ENCODE results near the gene NXPH1.

NXPH1 gene

DNA sequence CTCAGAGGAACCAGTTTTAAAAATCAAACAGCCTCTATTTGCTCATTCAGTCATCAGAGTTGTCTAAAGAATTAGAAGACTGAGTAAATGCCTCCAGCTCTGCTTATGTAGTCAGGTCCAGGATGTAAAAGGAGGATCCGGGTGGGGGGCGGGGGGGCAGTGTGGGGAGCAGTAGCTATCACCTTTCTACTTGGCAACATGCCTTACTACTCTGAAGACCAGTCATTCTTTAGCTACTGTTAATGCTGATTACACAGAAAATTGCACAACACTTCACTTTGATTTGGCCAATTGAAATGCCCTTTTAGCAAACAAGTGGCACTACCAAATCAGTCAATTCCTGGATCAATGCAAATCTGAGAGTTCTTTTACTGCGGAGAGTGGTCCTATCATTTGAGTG, 164.2 kb downstream of the NXPH1 start:
- no peak overlapping the region for H3K4me3 ChIP-seq (ENCODE audit: low read depth, low read length)
- no peaks in the 10 kb centered on the region for H3K9me3 ChIP-seq (ENCODE audit: control insufficient read depth, insufficient read depth, low read length)
- H3K27ac ChIP-seq (ENCODE audit: low read depth, low read length) = no peak overlapping the region
- no peaks in the 10 kb centered on the region for H3K27me3 ChIP-seq (ENCODE audit: control insufficient read depth, insufficient read depth, low read length)
- H3K36me3 ChIP-seq (ENCODE audit: control insufficient read depth, insufficient read depth, low read length) = no peaks in the 10 kb centered on the region
- peaks cover 23% of the 10 kb centered on the region for H3K4me1 ChIP-seq (ENCODE audit: control insufficient read depth, insufficient read depth, low read length)
- no peak overlapping the region for H3K9ac ChIP-seq (ENCODE audit: low read depth, low read length)

DNA sequence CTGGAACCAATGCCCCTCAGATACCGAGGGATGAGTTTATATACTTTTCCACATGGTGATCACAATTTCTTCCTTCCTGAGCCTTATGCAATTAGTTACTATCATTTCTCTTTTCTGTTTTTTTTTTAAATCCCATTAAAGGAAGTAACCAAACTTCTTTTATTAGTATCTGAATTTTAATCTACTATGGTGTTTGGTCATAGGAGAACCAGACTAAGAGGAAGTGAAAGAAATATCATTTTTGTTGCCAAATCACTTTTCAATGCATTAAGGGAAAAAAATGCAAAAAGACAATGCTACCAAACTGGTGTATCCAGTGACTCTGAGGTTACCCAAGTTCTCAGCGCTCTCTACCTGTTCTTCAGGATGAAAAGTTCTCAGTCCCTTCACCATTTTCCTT, 167.7 kb downstream of the NXPH1 start:
- Histone ChIP-seq H3K27ac (ENCODE audit: low read depth, low read length) (no peak overlapping the region), H3K9me3 (ENCODE audit: control insufficient read depth, insufficient read depth, low read length) (no peaks in the 10 kb centered on the region), H3K4me3 (ENCODE audit: low read depth, low read length) (no peak overlapping the region)

DNA sequence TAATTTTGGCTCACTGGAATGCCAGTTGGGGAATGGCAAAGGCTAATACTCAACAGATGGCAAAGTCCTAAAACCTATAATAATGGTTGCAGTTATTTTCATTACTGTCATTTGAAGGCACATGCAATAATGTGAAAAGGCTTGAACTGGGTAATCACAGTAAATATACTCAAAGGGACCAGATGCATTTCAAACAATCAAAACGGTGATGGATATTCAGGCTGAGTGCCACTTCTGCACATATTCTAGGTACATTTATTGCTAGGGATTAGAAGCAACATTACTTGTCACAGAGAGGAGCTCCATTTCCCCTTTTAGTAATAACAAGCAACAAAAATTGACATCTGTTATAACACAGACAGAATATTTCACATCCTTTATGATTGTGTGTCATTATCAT, 171.8 kb downstream of the NXPH1 start:
- H3K9ac ChIP-seq (ENCODE audit: low read depth, low read length) = no peak overlapping the region
- peaks cover 5% of the 10 kb centered on the region; the same call in 1 of the 2 replicates for H3K4me1 ChIP-seq (ENCODE audit: control insufficient read depth, insufficient read depth, low read length)
- H3K27ac ChIP-seq (ENCODE audit: low read depth, low read length) = no peak overlapping the region
- no peaks in the 10 kb centered on the region for H3K27me3 ChIP-seq (ENCODE audit: control insufficient read depth, insufficient read depth, low read length)
- no peaks in the 10 kb centered on the region for H3K36me3 ChIP-seq (ENCODE audit: control insufficient read depth, insufficient read depth, low read length)
- no peaks in the 10 kb centered on the region for H3K9me3 ChIP-seq (ENCODE audit: control insufficient read depth, insufficient read depth, low read length)
- H3K4me3 ChIP-seq (ENCODE audit: low read depth, low read length) = no peak overlapping the region

More for the DNA sequence above, 167.7 kb downstream of the NXPH1 start:
- Histone ChIP-seq H3K9ac (ENCODE audit: low read depth, low read length) (no peak overlapping the region), H3K36me3 (ENCODE audit: control insufficient read depth, insufficient read depth, low read length) (no peaks in the 10 kb centered on the region), H3K27me3 (ENCODE audit: control insufficient read depth, insufficient read depth, low read length) (no peaks in the 10 kb centered on the region), H3K4me1 (ENCODE audit: control insufficient read depth, insufficient read depth, low read length) (peaks cover 2% of the 10 kb centered on the region; the same call in 1 of the 2 replicates)

DNA sequence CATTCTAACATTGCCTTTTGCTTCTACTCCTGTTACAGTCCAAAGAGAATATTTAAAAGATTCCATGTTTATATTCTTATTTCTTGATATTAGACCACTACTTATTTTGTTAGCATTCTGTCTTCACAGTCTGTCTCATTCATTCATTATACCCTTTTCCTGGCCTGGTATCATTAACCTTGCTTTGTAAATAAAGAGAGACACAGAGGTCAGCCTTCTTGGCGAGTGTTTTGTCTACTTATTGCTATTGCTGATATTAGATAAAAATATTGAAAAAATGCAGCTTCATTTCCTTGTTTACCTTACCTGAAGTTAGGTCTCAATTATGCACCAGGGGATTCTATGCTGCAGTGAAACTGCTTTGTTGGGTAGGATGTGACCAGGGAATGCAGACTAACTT, 179.2 kb downstream of the NXPH1 start:
- Histone ChIP-seq H3K4me1 (ENCODE audit: control insufficient read depth, insufficient read depth, low read length) (peaks cover 29% of the 10 kb centered on the region), H3K9me3 (ENCODE audit: control insufficient read depth, insufficient read depth, low read length) (no peaks in the 10 kb centered on the region), H3K27me3 (ENCODE audit: control insufficient read depth, insufficient read depth, low read length) (no peaks in the 10 kb centered on the region)

DNA sequence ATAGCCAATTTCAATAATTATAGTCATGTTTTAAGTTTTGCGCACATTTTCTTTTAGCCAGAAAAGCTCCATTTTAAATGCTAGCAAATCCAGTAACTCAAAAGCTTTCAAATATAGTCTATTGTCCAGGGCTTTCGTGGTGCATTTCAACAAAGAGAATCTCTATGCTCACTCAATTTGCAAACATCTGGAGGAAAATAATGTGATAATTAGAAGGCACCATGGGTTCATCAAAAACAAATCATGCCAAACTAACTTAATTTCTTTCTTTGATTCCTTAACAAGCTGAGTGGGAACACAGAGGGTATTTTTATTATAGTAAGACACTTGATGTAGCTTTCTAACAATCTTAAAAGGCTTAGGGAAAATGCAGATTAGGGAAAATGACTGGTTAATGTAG, 179.8 kb downstream of the NXPH1 start:
- peaks cover 33% of the 10 kb centered on the region for H3K4me1 ChIP-seq (ENCODE audit: control insufficient read depth, insufficient read depth, low read length)
- H3K27ac ChIP-seq (ENCODE audit: low read depth, low read length) = no peak overlapping the region
- no peaks in the 10 kb centered on the region for H3K36me3 ChIP-seq (ENCODE audit: control insufficient read depth, insufficient read depth, low read length)
- H3K9ac ChIP-seq (ENCODE audit: low read depth, low read length) = no peak overlapping the region
- no peaks in the 10 kb centered on the region for H3K9me3 ChIP-seq (ENCODE audit: control insufficient read depth, insufficient read depth, low read length)
- no peaks in the 10 kb centered on the region for H3K27me3 ChIP-seq (ENCODE audit: control insufficient read depth, insufficient read depth, low read length)
- no peak overlapping the region for H3K4me3 ChIP-seq (ENCODE audit: low read depth, low read length)

More for the DNA sequence above, 179.2 kb downstream of the NXPH1 start:
- H3K9ac ChIP-seq (ENCODE audit: low read depth, low read length) = no peak overlapping the region
- no peaks in the 10 kb centered on the region for H3K36me3 ChIP-seq (ENCODE audit: control insufficient read depth, insufficient read depth, low read length)
- H3K27ac ChIP-seq (ENCODE audit: low read depth, low read length) = no peak overlapping the region
- H3K4me3 ChIP-seq (ENCODE audit: low read depth, low read length) = no peak overlapping the region

DNA sequence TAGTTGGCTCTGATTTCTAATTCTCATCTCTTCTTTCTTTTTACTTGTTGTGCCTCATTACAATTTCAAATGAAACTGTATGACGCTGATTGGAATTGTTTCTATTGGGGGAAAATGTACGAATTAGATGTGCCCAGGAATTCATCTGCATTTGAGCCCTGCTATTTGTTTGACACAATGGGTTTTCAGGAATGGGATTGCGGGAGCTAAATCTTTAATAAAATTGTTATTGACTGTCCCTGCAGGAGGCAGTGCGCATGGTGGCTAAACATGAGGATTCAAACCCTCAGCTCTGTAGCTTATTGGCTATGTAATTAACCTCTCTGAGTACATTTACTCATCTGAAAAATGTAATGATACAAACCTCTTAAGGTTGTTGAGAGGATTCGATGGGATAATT, 181.6 kb downstream of the NXPH1 start:
- Histone ChIP-seq H3K27me3 (ENCODE audit: control insufficient read depth, insufficient read depth, low read length) (no peaks in the 10 kb centered on the region), H3K36me3 (ENCODE audit: control insufficient read depth, insufficient read depth, low read length) (no peaks in the 10 kb centered on the region), H3K9me3 (ENCODE audit: control insufficient read depth, insufficient read depth, low read length) (no peaks in the 10 kb centered on the region), H3K9ac (ENCODE audit: low read depth, low read length) (no peak overlapping the region), H3K4me1 (ENCODE audit: control insufficient read depth, insufficient read depth, low read length) (peaks cover 51% of the 10 kb centered on the region), H3K4me3 (ENCODE audit: low read depth, low read length) (no peak overlapping the region; the same call in 1 of the 2 replicates), H3K27ac (ENCODE audit: low read depth, low read length) (peak overlapping the region; percentile 6)

DNA sequence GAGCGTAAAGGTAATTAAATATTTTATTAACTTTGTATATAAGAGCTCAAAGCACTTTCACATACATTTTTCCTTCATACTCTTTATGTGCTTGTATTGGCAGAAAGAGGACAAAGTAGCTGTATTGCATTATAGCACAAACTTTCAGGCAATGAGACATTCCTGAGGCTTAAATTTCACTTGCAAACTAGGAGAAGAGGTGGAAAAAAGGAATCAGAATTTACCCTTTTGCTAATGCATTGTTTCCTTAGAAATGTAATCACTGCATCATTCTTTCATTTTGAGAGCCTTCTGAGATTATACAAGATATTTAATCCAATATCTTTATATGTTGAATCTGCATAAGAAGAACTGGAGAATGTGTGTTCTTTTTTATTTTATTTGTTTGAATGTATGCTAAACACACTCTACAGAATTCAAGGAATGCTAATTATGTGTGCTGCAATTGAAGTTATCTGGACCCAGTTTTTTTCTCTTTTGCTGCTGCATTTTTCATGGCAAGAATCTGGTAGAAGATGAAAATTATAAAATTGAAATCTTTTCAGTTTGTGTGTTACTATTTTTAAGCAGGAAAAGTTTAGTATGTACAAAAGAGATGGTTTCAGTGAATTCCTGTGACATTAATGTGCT, 185.1 kb downstream of the NXPH1 start:
- H3K9me3 ChIP-seq (ENCODE audit: control insufficient read depth, insufficient read depth, low read length) = no peaks in the 10 kb centered on the region
- no peaks in the 10 kb centered on the region for H3K27me3 ChIP-seq (ENCODE audit: control insufficient read depth, insufficient read depth, low read length)
- H3K27ac ChIP-seq (ENCODE audit: low read depth, low read length) = peak overlapping the region; percentile 70
- peaks cover 48% of the 10 kb centered on the region for H3K4me1 ChIP-seq (ENCODE audit: control insufficient read depth, insufficient read depth, low read length)
- peak overlapping the region; percentile 3; the same call in 1 of the 2 replicates for H3K4me3 ChIP-seq (ENCODE audit: low read depth, low read length)
- no peak overlapping the region for H3K9ac ChIP-seq (ENCODE audit: low read depth, low read length)
- no peaks in the 10 kb centered on the region for H3K36me3 ChIP-seq (ENCODE audit: control insufficient read depth, insufficient read depth, low read length)

DNA sequence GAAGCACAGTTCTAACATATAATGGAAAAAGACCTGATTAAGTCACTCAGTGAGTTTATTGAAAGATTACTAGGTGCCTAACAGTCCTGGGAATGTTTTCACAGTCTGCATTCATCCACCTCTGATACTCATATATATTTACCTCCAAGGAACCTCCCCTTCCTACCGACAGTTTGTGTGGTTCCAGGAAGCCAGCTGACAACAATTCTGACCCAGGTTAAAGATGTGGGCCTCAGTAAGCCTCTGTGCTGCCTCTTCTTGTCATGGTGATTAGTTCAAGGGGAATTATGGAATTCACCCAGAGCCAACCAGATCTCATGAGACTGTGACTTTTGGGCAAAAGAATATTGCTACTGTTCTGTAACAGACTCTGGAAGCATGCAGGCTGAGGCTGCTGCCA, 186.8 kb downstream of the NXPH1 start:
- Histone ChIP-seq H3K4me1 (ENCODE audit: control insufficient read depth, insufficient read depth, low read length) (peaks cover 40% of the 10 kb centered on the region), H3K4me3 (ENCODE audit: low read depth, low read length) (no peak overlapping the region), H3K36me3 (ENCODE audit: control insufficient read depth, insufficient read depth, low read length) (no peaks in the 10 kb centered on the region), H3K9me3 (ENCODE audit: control insufficient read depth, insufficient read depth, low read length) (no peaks in the 10 kb centered on the region), H3K27ac (ENCODE audit: low read depth, low read length) (no peak overlapping the region), H3K27me3 (ENCODE audit: control insufficient read depth, insufficient read depth, low read length) (no peaks in the 10 kb centered on the region), H3K9ac (ENCODE audit: low read depth, low read length) (no peak overlapping the region)

DNA sequence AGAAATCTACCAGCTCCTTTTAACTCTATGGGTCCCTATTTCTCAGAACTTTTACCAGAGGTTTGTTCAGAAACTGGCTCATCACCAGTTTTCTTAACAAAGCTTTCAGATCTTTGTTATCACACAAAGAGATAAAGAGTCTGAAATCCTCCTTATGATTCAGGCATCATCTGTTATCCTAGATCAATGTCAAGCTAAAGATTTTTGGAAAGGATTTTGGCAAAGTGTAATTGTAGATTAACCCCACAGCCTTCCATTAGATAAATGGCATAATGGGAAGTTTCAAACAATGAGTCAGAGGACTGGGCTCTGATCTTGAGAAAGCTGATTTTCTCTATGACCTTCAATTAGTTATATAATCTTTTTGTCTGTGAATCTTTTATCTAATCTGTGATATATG, 192.2 kb downstream of the NXPH1 start:
- Histone ChIP-seq H3K9ac (ENCODE audit: low read depth, low read length) (no peak overlapping the region), H3K36me3 (ENCODE audit: control insufficient read depth, insufficient read depth, low read length) (no peaks in the 10 kb centered on the region), H3K9me3 (ENCODE audit: control insufficient read depth, insufficient read depth, low read length) (no peaks in the 10 kb centered on the region), H3K4me1 (ENCODE audit: control insufficient read depth, insufficient read depth, low read length) (peaks cover 12% of the 10 kb centered on the region), H3K27me3 (ENCODE audit: control insufficient read depth, insufficient read depth, low read length) (no peaks in the 10 kb centered on the region), H3K27ac (ENCODE audit: low read depth, low read length) (no peak overlapping the region), H3K4me3 (ENCODE audit: low read depth, low read length) (no peak overlapping the region)

DNA sequence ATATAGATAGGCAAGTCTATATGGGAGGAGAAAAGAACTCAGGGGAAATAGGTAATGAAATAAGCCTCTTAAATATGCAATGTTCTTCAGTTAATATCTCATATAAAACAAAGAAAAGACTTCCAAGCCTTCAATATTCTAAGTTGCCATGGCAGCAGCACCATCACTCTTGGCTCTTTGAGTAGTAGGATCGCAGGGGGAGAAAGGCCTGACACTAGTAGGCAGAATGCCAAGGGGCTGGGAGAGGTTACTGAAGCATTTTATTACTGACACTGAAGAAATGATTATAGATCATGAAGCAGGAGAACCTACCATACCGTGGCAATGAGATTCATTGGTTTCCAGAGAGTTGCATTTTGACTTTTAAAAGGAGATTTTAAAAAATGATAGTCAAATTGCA, 193.9 kb downstream of the NXPH1 start:
- Histone ChIP-seq H3K4me3 (ENCODE audit: low read depth, low read length) (no peak overlapping the region), H3K9me3 (ENCODE audit: control insufficient read depth, insufficient read depth, low read length) (no peaks in the 10 kb centered on the region)

DNA sequence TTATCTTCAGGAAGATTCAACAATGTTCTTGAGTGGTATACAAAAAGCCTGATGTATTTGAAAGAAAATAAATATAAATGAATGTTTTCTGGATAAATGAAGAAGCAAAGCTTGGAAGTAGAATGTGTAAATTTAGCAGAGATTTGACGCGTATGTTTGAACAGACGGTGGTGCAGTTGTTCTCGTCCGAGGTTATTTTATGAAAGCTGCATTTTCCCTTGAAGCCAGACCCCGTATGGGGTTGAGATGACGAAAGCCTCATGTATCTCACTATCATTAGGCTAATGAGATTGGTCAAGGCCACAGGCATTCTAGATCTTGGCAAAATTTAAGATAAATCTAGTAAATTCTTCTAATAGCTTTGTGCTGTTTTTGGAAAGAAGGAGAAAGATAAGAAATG, 195.2 kb downstream of the NXPH1 start:
- Histone ChIP-seq H3K27me3 (ENCODE audit: control insufficient read depth, insufficient read depth, low read length) (no peaks in the 10 kb centered on the region), H3K27ac (ENCODE audit: low read depth, low read length) (no peak overlapping the region), H3K4me1 (ENCODE audit: control insufficient read depth, insufficient read depth, low read length) (peaks cover 12% of the 10 kb centered on the region), H3K9me3 (ENCODE audit: control insufficient read depth, insufficient read depth, low read length) (no peaks in the 10 kb centered on the region), H3K36me3 (ENCODE audit: control insufficient read depth, insufficient read depth, low read length) (no peaks in the 10 kb centered on the region), H3K9ac (ENCODE audit: low read depth, low read length) (no peak overlapping the region), H3K4me3 (ENCODE audit: low read depth, low read length) (no peak overlapping the region)

More for the DNA sequence above, 193.9 kb downstream of the NXPH1 start:
- H3K36me3 ChIP-seq (ENCODE audit: control insufficient read depth, insufficient read depth, low read length) = no peaks in the 10 kb centered on the region
- no peak overlapping the region for H3K9ac ChIP-seq (ENCODE audit: low read depth, low read length)
- peaks cover 12% of the 10 kb centered on the region for H3K4me1 ChIP-seq (ENCODE audit: control insufficient read depth, insufficient read depth, low read length)
- no peak overlapping the region for H3K27ac ChIP-seq (ENCODE audit: low read depth, low read length)
- no peaks in the 10 kb centered on the region for H3K27me3 ChIP-seq (ENCODE audit: control insufficient read depth, insufficient read depth, low read length)
